BJ (cell line): ENCODE results near the gene MNS1. TPM values are rescaled to one million over a fixed set of nuclear protein-coding genes. Genes with fewer than 3 reads are reported as not detected.

Source experiments
- CTCF ChIA-PET: fragments of 350-600 bp; formaldehyde crosslinking; extraction: SDS; loops from one replicate; lab custom pipeline; 2021; ENCODE audit warnings: antibody characterized with exemption, inconsistent platforms; lab: Yijun Ruan, JAX
- POLR2A ChIA-PET: fragments of 300-600 bp; sonication (Branson Sonifier 250); formaldehyde crosslinking; extraction: SDS; loops from one replicate; lab custom pipeline; 2021; ENCODE audit warnings: antibody characterized with exemption; lab: Charles Lee
- DNase-seq: peaks from one replicate; pipeline ENCODE4 v3.0.0-alpha.2; 2011; ENCODE audit warnings: low read depth
- H3K27me3 ChIP-seq: 2 replicates; pipeline ENCODE4 v1.6.0; 2011; ENCODE audit warnings: low read length; ENCODE audit not compliant: control insufficient read depth, insufficient read depth
- H3K36me3 ChIP-seq: 2 replicates; pipeline ENCODE4 v1.5.1; 2011; ENCODE audit warnings: low read length; ENCODE audit not compliant: control insufficient read depth, insufficient read depth
- H3K4me3 ChIP-seq: 2 replicates; pipeline ENCODE4 v1.5.1; 2011; ENCODE audit warnings: low read depth, mild to moderate bottlenecking, control low read depth, low read length
- polyA plus RNA-seq: library from polyadenylated mRNA; depleted of rRNA; stranded (reverse); fragments of >200 nt; gene quantifications from 2 replicates; pipeline ENCODE4 v1.2.3, GENCODE V29; 2011; rRNA removed
- TF ChIP-seq, protein P1 (sequence below): IDR thresholded peaks from 2 replicates; pipeline ENCODE4 v1.5.1; 2011; ENCODE audit warnings: low read depth, mild to moderate bottlenecking, control low read depth, inconsistent platforms, low read length, moderate library complexity; ENCODE audit not compliant: insufficient read depth

Gene MNS1
- polyA plus RNA-seq, 1 experiment, result 0.32 TPM

DNA sequence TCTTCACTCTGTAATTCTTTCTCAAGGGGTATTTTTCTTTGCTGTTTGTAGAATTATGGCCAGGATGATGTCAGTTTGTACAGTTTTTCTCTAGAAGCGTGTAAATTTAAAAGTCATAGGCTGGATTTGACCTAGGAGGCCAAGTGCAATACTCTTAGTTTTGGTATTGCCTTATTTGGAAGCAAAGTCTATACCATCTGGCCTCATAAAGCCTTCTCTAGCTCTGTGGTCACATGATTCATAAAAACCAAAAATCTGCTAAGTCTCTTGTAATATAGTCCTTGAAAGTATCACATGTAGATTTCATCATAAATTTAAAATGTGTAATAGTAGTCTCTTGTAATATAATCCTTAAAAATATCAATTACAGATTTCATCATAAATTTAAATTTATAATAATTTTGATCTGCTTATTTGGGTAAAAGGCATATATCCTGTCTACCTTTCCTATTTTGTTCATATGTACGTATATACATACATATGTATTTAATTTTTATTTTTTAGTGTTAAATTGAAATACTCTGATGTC lies 74.1 kb downstream of the MNS1 start:
- TF ChIP-seq, protein P1, sequence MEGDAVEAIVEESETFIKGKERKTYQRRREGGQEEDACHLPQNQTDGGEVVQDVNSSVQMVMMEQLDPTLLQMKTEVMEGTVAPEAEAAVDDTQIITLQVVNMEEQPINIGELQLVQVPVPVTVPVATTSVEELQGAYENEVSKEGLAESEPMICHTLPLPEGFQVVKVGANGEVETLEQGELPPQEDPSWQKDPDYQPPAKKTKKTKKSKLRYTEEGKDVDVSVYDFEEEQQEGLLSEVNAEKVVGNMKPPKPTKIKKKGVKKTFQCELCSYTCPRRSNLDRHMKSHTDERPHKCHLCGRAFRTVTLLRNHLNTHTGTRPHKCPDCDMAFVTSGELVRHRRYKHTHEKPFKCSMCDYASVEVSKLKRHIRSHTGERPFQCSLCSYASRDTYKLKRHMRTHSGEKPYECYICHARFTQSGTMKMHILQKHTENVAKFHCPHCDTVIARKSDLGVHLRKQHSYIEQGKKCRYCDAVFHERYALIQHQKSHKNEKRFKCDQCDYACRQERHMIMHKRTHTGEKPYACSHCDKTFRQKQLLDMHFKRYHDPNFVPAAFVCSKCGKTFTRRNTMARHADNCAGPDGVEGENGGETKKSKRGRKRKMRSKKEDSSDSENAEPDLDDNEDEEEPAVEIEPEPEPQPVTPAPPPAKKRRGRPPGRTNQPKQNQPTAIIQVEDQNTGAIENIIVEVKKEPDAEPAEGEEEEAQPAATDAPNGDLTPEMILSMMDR, result no peak
- H3K4me3 ChIP-seq, result no peak overlapping the region
- CTCF ChIA-PET, result no interaction called here
- H3K36me3 ChIP-seq, result no peaks in the 10 kb centered on the region
- POLR2A ChIA-PET, result no interaction called here
- H3K27me3 ChIP-seq, result no peaks in the 10 kb centered on the region
- DNase-seq, result no peak

DNA sequence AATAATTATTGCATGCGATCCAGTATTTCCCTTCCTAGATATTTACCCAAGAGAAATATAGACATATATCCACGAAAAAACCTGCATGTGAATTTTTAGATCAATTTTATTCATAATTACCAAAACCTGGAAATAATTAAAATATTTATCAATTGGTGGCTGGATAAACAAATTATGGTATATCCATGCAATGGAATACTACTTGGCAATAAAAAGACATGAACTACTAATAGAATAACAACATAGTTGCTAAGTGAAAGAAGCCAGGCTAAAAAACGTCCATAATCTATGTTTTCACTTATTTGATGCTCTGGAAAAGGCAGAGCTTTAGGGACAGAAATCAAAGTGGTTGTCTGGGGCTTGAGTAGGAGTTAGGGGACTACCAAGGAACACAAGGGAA lies 79.0 kb downstream of the MNS1 start:
- TF ChIP-seq, protein P1, result no peak
- DNase-seq, result no peak
- Histone ChIP-seq H3K36me3 (no peaks in the 10 kb centered on the region), H3K4me3 (no peak overlapping the region), H3K27me3 (no peaks in the 10 kb centered on the region)
- ChIA-PET POLR2A (no interaction called here), CTCF (interaction anchor here (1.1 kb wide), 1 partner anchor 43 kb away, joined by 3 read pairs; no protein-coding TSS in a partner anchor)

DNA sequence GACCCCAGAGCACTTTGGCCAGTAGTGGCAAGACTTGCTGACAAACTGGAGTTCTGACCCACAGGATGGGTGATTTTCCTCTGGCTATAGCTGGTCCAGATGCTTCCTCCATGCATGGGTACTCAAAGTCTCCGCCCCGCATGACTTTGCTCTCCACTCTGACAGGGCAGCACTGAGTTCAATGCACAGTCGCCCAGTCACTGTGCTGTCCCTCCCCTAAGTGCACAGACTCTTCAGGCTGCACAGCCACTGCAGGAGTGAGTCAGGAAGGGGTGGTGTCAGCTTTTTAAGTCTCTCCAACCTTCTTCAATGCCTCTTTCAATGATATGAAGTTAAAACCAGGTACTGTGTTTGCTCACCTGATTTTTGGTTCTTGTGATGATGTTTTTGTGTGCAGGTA lies 81.9 kb downstream of the MNS1 start:
- H3K27me3 ChIP-seq, result no peaks in the 10 kb centered on the region
- TF ChIP-seq, protein P1, result no peak
- POLR2A ChIA-PET, result no interaction called here
- no peaks in the 10 kb centered on the region for H3K36me3 ChIP-seq
- H3K4me3 ChIP-seq, result no peak overlapping the region
- CTCF ChIA-PET, result no interaction called here
- DNase-seq, result no peak

Other genes with a start within 250 kb of the MNS1 start
- 3.5 and 5.5 TPM in 2 replicates for gene RFX7, start 221.3 kb downstream of the MNS1 start, polyA plus RNA-seq
- gene TEX9, start 99.7 kb downstream of the MNS1 start, polyA plus RNA-seq, result 0.72 and 1.4 TPM in 2 replicates